HG03108 (cell line): ENCODE data around the gene HNRNPUL2.

Source experiments
- ATAC-seq: cut with Tn5 transposase; IDR thresholded peaks from one replicate; pipeline ENCODE4 v1.9.1; 2021; ENCODE audit warnings: moderate library complexity; ENCODE audit not compliant: unreplicated experiment

HNRNPUL2 gene

GRCh38 chr11:62727872-62728170 lies 564 bp upstream of the HNRNPUL2 start:
- peak; percentile 38 for ATAC-seq

GRCh38 chr11:62726915-62727164 lies 417 bp downstream of the HNRNPUL2 start:
- ATAC-seq: no peak

GRCh38 chr11:62726156-62726914 lies 922 bp downstream of the HNRNPUL2 start:
- peak; percentile 2 for ATAC-seq

- no peak for ATAC-seq
Measured at GRCh38 chr11:62725646-62726045, 1.6 kb downstream of the HNRNPUL2 start.

- ATAC-seq: no peak
Measured at GRCh38 chr11:62724171-62724570, 3.1 kb downstream of the HNRNPUL2 start.

- ATAC-seq: no peak
Measured at GRCh38 chr11:62721994-62722393, 5.3 kb downstream of the HNRNPUL2 start.

- ATAC-seq: no peak
Measured at GRCh38 chr11:62719302-62719978, 7.8 kb downstream of the HNRNPUL2 start.

- ATAC-seq: no peak
Measured at GRCh38 chr11:62716816-62717215, 10.4 kb downstream of the HNRNPUL2 start.

GRCh38 chr11:62716206-62716605 lies 11.1 kb downstream of the HNRNPUL2 start:
- ATAC-seq: no peak

GRCh38 chr11:62715150-62716130 lies 11.8 kb downstream of the HNRNPUL2 start:
- ATAC-seq: no peak

GRCh38 chr11:62713343-62713742 lies 13.9 kb downstream of the HNRNPUL2 start:
- no peak for ATAC-seq

- no peak for ATAC-seq
Measured at GRCh38 chr11:62712861-62713260, 14.4 kb downstream of the HNRNPUL2 start.

GRCh38 chr11:62712276-62712812 lies 14.9 kb downstream of the HNRNPUL2 start:
- no peak for ATAC-seq

- no peak for ATAC-seq
Measured at GRCh38 chr11:62710001-62710345, 17.3 kb downstream of the HNRNPUL2 start.

GRCh38 chr11:62709247-62710000 lies 17.8 kb downstream of the HNRNPUL2 start:
- ATAC-seq: peak; percentile 63

GRCh38 chr11:62708793-62709192 lies 18.5 kb downstream of the HNRNPUL2 start:
- no peak for ATAC-seq

- no peak for ATAC-seq
Measured at GRCh38 chr11:62708392-62708791, 18.9 kb downstream of the HNRNPUL2 start.

- ATAC-seq: no peak
Measured at GRCh38 chr11:62707277-62707861, 19.9 kb downstream of the HNRNPUL2 start, which contains the start of the genes BSCL2 and GNG3. TSS of gene BSCL2 (minus strand) at chr11:62707424. CDS start at chr11:62707195, 229 bp downstream. TSS of gene GNG3 (plus strand) at chr11:62707676. CDS start at chr11:62708296, 620 bp downstream.

- no peak for ATAC-seq
Measured at GRCh38 chr11:62706850-62707247, 20.4 kb downstream of the HNRNPUL2 start.
